GM19452 (cell line): Measurements from ENCODE around the gene TRAPPC13.
"Not testable (repeated sequence)": the region's sequence is repeated elsewhere in the genome, so short reads cannot be mapped to it uniquely, and the experiment has no call there.

Source experiments
- ATAC-seq: cut with Tn5 transposase; IDR thresholded peaks from one replicate; pipeline ENCODE4 v1.9.1; 2021; ENCODE audit not compliant: unreplicated experiment

TRAPPC13 gene

DNA sequence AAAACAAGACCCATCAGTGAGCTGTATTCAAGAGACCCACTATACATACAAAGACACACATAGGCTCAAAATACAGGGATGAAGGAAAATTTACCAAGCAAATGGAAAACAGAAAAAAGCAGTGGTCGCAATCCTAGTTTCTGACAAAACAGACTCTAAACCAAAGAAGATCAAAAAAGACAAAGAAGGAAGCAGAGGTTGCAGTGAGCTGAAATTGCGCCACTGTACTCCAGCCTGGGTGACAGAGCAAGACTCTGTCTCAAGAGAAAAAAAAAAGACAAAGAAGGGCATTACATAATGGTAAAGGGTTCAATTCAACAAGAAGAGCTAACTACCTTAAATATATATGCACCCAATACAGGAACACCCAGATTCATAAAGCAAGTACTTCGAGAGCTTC, 51.2 kb downstream of the TRAPPC13 start:
- ATAC-seq, result not testable (repeated sequence)

DNA sequence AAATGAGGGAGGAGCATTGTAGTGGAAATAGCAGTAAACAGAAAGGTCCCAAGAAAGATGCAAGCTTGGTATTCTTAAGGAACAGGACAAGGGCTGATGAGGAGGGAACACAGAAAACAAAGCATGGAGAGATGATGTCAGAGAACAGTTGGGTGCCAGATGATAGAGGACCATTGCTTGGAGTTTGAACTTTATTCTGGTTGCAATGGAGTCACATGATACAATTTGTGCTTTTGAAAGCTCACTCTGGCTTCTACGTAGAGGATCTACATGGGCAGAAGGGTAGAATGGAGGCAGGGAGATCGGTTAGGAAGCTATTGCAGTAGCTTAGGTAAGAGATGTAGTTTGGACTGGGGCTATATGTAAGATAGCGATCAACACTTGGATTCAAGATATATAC, 57.3 kb downstream of the TRAPPC13 start:
- no peak for ATAC-seq

DNA sequence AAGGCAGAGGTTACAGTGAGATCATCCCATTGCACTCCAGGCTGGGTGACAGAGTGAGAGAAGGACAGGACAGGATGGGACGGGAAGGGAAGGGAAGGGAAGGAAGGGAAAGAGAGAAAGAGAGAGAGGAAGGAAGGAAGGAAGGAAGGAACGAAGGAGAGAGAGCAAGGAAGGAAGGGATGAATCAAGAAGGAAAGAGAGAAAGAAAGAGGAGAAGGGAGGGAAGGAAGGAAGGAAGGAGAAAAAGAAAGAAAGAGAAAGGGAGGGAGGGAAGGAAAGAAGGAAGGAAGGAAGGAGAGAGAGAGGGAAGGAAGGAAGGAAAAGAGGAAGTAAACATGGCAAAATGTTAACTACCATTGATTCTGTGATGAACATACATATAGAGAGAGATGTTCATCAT, 68.3 kb downstream of the TRAPPC13 start:
- ATAC-seq, result no peak

DNA sequence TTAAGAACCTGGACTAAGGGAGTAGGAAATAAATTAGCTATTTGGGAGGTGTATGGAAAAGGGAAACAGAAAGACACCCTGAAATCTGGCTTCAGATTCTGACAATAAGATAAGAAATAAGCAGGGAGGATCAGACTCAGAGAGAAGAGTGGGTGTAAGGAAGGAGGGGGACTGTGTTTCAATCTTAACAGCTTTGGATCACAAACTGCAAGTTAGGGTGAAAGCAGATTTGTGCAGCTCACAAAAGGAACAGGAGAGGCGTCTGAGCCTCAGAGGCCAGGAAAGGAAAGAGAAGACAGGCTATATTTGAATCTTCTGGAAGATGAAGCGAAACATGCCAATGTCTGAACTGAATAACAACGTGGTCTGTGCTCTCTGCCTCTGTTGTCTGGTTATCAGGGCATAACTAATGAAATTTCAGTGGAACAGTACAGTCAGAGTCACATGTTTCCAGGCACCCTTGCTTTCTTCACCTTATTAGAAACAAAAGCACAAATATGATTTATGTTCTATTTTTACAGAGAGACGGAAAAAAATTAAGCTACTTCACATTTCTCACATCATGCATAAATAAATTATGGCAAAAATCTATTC, 70.4 kb downstream of the TRAPPC13 start:
- ATAC-seq, result no peak

DNA sequence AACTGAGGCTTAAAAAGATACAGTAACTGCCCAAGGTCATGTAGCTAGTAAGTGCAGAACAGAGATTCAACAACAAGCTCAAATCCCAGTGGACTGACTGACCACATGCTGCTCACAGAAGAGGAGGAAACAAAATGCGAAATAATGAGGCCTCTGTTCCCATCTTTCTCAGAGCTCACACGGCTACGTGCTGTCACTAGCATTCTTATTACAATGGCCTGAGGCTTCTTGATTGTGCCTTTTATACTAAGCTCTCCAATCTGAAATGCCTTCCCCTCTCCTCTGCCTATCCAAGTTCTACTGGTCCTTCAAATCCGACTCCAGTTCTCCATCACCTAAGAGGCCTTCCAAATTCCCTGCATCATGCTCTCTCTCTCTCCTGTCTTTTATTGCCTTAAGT, 71.1 kb downstream of the TRAPPC13 start:
- ATAC-seq, result no peak

DNA sequence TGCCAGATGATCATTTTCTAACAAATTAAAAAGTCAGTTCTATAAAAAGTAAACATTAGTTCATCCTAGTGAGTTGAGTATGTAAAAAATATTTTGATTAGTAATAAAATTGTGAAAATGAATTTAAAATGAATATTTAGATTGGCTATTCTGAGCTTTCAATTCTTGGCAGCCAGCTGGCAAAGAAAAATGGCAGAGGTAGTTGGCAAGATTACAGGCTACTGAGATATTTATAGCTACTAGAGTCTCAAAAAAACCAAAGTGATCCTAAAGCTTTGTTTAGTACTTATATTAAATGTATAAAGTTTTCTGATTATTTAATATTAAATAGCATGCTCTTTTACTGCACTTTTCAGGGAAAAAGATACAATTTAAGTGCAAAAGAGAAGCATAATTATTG, 72.1 kb downstream of the TRAPPC13 start:
- ATAC-seq, result no peak

DNA sequence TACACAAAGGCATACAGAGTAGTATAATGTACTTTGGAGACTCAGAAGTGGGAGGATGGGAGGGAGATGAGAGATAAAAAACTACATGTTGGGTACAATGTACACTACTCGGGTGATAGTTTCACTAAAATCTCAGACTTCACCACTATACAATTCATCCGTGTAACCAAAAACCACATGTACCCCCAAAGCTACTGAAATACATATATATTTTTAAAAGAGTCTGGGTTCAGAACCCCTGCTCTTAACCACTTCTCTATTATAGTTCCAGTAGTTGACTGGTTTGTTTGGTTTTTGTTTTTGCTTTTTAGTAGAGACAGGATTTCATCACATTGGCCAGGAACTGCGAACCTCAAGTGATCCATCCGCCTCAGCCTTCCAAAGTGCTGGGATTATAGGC, 74.5 kb downstream of the TRAPPC13 start:
- peak; percentile 53 for ATAC-seq

DNA sequence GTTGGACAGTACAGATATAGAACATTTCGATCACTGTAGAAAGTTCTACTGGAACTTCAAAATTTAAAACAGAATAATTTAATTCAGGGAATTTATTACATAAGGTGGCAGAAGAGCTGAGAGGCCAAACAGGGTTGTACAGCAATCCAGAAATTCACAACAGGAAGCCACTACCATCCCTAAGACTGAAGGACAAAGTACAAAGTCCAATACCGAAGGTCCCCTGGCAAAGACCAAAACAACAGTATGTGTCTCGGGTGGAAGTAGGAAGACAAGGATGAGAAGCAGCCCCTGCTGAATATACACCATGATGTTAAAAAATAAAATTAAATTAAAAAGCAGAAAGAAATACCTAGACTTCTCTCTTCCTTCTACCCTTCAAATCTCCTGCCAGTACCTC, 77.2 kb downstream of the TRAPPC13 start:
- ATAC-seq, result no peak

DNA sequence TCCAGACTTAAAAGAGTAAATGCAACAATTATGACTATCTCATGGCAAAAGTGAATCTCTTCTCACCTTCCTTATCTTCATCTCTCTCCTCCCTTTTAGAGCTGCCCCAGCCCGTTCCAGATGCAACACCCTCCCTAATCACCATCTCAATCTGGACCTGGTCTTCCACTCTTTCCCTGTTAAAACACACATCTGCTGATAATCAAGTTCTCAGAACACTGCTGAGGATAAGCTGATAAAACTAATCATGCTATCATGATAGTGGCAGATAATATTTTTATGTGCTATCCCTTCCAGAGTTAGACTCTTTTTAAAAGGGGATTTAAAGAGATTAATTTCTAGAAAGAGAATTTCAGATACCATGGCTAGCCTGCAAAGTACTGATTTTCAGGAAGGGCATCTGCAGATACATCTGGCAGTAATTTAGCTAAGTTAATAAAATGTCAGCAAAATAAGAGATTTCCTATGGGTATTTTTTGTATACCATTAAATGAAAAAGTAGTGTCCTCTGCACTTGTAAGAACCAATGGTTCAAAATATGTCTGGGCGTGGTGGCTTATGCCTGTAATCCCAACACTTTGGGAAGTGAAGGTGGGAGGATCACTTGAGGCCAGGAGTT, 79.9 kb downstream of the TRAPPC13 start:
- ATAC-seq, result no peak

DNA sequence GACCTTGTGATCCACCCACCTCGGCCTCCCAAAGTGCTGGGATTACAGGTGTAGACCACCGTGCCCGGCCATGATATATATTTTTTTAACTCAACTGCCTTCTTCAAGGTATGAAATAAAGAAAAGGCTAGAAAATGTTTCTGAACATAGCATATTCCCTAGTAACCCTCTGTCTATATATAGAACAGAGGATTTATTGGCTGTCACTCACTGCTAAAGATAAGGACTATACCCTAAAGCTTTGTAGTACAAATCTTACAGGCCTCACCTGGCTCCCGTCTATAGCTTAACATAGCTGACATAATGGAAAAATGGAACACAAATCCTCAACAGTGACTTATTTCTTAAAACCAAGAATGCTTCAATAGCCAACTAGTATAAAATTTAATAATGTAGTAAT, 82.8 kb downstream of the TRAPPC13 start:
- ATAC-seq, result no peak

DNA sequence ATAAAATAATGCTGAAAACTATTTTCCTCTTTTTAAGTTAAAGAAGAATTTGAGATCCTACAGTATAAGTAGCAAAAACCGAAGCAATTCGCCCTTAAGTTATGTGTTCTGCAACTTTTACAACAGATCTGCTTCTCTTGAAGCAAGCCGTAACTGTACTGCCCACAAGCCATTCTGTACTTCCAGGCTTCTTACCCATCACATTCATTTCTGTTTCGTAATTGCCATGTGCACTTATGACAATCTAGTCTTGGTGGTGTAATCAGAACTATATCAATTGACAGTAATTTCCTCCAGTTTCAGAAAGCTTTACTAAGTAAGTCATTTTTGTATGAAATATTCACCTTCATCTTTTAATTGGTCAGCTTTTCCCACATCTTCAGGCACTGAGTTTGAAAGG, 83.3 kb downstream of the TRAPPC13 start:
- ATAC-seq, result no peak
